CD4-positive, CD25-positive, alpha-beta regulatory T cell (primary cell): ENCODE measurements around the gene SPDYE16. TPM values are rescaled to one million over a fixed set of nuclear protein-coding genes. Genes with fewer than 3 reads are reported as not detected.
"Not testable (repeated sequence)": the region's sequence is repeated elsewhere in the genome, so short reads cannot be mapped to it uniquely, and the experiment has no call there.

Source experiments
- ATAC-seq, 2 donors: fragments of 150-1000 bp; cut with Tn5 transposase; one replicate each; pipeline ENCODE4 v1.10.0; 2021; ENCODE audit warnings: low read depth in 2 of 2, moderate number of reproducible peaks in 2 of 2, moderate library complexity in 1 of 2
- DNase-seq, 3 donors: peaks; one replicate each; pipeline versions ENCODE4 v3.0.0 to v3.0.0-alpha.2; 2012 to 2022; ENCODE audit warnings: mixed read lengths in 1 of 3
- H3K27ac ChIP-seq: one replicate; pipeline ENCODE4 v1.7.0; 2013; ENCODE audit warnings: mild to moderate bottlenecking, low read length; ENCODE audit not compliant: insufficient read depth, poor library complexity, severe bottlenecking
- H3K27me3 ChIP-seq: one replicate; pipeline ENCODE4 v1.7.0; 2013; ENCODE audit warnings: low read length; ENCODE audit not compliant: control insufficient read depth, insufficient read depth
- H3K36me3 ChIP-seq: one replicate; pipeline ENCODE4 v1.7.0; 2013; ENCODE audit warnings: mild to moderate bottlenecking, low read length, moderate library complexity; ENCODE audit not compliant: control insufficient read depth, insufficient read depth
- H3K4me1 ChIP-seq: 2 replicates; pipeline ENCODE4 v1.7.0; 2013; ENCODE audit warnings: mild to moderate bottlenecking, low read length; ENCODE audit not compliant: insufficient read depth, control insufficient read depth, poor library complexity, severe bottlenecking
- H3K4me3 ChIP-seq: one replicate; pipeline ENCODE4 v1.7.0; 2013; ENCODE audit warnings: low read depth, mild to moderate bottlenecking, low read length, moderate library complexity
- H3K9me3 ChIP-seq, 2 experiments: 1 replicate in 1 of 2; 2 replicates in 1 of 2; pipeline ENCODE4 v1.7.0; 2013; ENCODE audit warnings: low read length in 2 of 2, mild to moderate bottlenecking in 1 of 2, moderate library complexity in 1 of 2; ENCODE audit not compliant: control insufficient read depth in 2 of 2
- H3K27ac Mint-ChIP-seq, 3 donors: one replicate each; pipeline ENCODE4 v1.8.0; 2020 to 2022; ENCODE audit warnings: mild to moderate bottlenecking in 3 of 3, mixed read lengths in 3 of 3, moderate library complexity in 2 of 3
- H3K27me3 Mint-ChIP-seq: one replicate; pipeline ENCODE4 v1.8.0; 2022; ENCODE audit warnings: mild to moderate bottlenecking, mixed read lengths
- H3K36me3 Mint-ChIP-seq: one replicate; pipeline ENCODE4 v1.8.0; 2020; ENCODE audit warnings: mixed read lengths
- H3K4me1 Mint-ChIP-seq, 4 donors: one replicate each; pipeline ENCODE4 v1.8.0; 2020 to 2022; ENCODE audit warnings: mixed read lengths in 4 of 4, mild to moderate bottlenecking in 1 of 4
- H3K4me3 Mint-ChIP-seq, 4 donors: one replicate each; pipeline ENCODE4 v1.8.0; 2020 to 2022; ENCODE audit warnings: mild to moderate bottlenecking in 4 of 4, mixed read lengths in 4 of 4, moderate library complexity in 3 of 4
- H3K9me3 Mint-ChIP-seq, 7 donors: one replicate each; pipeline ENCODE4 v1.8.0; 2020 to 2022; ENCODE audit warnings: mixed read lengths in 7 of 7, mild to moderate bottlenecking in 3 of 7, moderate library complexity in 2 of 7
- polyA plus RNA-seq, 4 donors: library from polyadenylated mRNA; unstranded; fragments of 300-500 nt; fragmentation: Illumina TruSeq; gene quantifications; one replicate each; pipeline ENCODE4 v1.2.3, GENCODE V29; 2021
- total RNA-seq: library from RNA; stranded (reverse); gene quantifications from one replicate; pipeline ENCODE4 v1.2.3, GENCODE V29; 2022

The SPDYE16 gene
- total and polyA plus RNA-seq, 5 donors from 2014 or later: 0.06 to 2.9 (median 0.09) TPM; not detected in 2

- ATAC-seq: peak; percentile 75 to 82
- H3K27me3 ChIP-seq, H3K27ac ChIP-seq, H3K4me3 ChIP-seq, H3K36me3 ChIP-seq, H3K4me1 ChIP-seq, DNase-seq, H3K9me3 Mint-ChIP-seq, H3K27me3 Mint-ChIP-seq, H3K9me3 ChIP-seq, H3K36me3 Mint-ChIP-seq: not testable (repeated sequence)
- Mint-ChIP-seq H3K27ac (peak overlapping the region; percentile 38 to 91 (median 50)), H3K4me1 (peaks cover 21 to 54% (median 34%) of the 10 kb centered on the region in 4 donors), H3K4me3 (peak overlapping the region in 1 of 4 donors; percentile 11)
These were observed 39.9 kb upstream of the SPDYE16 start for GRCh38 chr7:76582848-76583631.

GRCh38 chr7:76575919-76576655 lies 33.0 kb upstream of the SPDYE16 start:
- H3K27me3 Mint-ChIP-seq, ATAC-seq, DNase-seq, H3K27ac ChIP-seq, H3K36me3 Mint-ChIP-seq, H3K36me3 ChIP-seq, H3K4me3 Mint-ChIP-seq, H3K4me3 ChIP-seq, H3K4me1 ChIP-seq, H3K27ac Mint-ChIP-seq, H3K27me3 ChIP-seq, H3K9me3 ChIP-seq, H3K9me3 Mint-ChIP-seq: not testable (repeated sequence)
- H3K4me1 Mint-ChIP-seq: peaks cover 0 to 16% (median 8%) of the 10 kb centered on the region in 4 donors

GRCh38 chr7:76575431-76575830 lies 32.3 kb upstream of the SPDYE16 start:
- H3K4me3 Mint-ChIP-seq, H3K36me3 ChIP-seq, H3K9me3 ChIP-seq, H3K9me3 Mint-ChIP-seq, H3K36me3 Mint-ChIP-seq, H3K27me3 Mint-ChIP-seq, H3K27ac ChIP-seq, H3K4me1 ChIP-seq, ATAC-seq, DNase-seq, H3K27ac Mint-ChIP-seq, H3K27me3 ChIP-seq, H3K4me3 ChIP-seq: not testable (repeated sequence)
- peaks cover 0 to 16% (median 8%) of the 10 kb centered on the region in 4 donors for H3K4me1 Mint-ChIP-seq

GRCh38 chr7:76572296-76572695 lies 29.2 kb upstream of the SPDYE16 start:
- H3K4me3 ChIP-seq, H3K27me3 Mint-ChIP-seq, H3K36me3 ChIP-seq, H3K27ac Mint-ChIP-seq, ATAC-seq, H3K9me3 ChIP-seq, H3K27ac ChIP-seq, H3K4me1 ChIP-seq, H3K4me3 Mint-ChIP-seq, H3K27me3 ChIP-seq, DNase-seq, H3K9me3 Mint-ChIP-seq: not testable (repeated sequence)
- peaks cover 0 to 15% (median 11%) of the 10 kb centered on the region in 4 donors for H3K4me1 Mint-ChIP-seq
- peaks cover 17% of the 10 kb centered on the region for H3K36me3 Mint-ChIP-seq

GRCh38 chr7:76570324-76570775 lies 27.3 kb upstream of the SPDYE16 start:
- not testable (repeated sequence) for H3K4me1 ChIP-seq, DNase-seq, H3K4me3 ChIP-seq, H3K27me3 ChIP-seq, H3K36me3 ChIP-seq, H3K9me3 ChIP-seq, H3K27ac Mint-ChIP-seq, H3K27ac ChIP-seq, H3K27me3 Mint-ChIP-seq, H3K9me3 Mint-ChIP-seq, ATAC-seq
- peaks cover 6 to 20% (median 16%) of the 10 kb centered on the region in 4 donors for H3K4me1 Mint-ChIP-seq
- H3K36me3 Mint-ChIP-seq: peaks cover 22% of the 10 kb centered on the region
- H3K4me3 Mint-ChIP-seq: peak overlapping the region in 1 of 4 donors; percentile 41

GRCh38 chr7:76568742-76569141 lies 25.6 kb upstream of the SPDYE16 start:
- peaks cover 12 to 27% (median 18%) of the 10 kb centered on the region in 4 donors for H3K4me1 Mint-ChIP-seq
- H3K27me3 ChIP-seq, H3K4me3 Mint-ChIP-seq, H3K36me3 ChIP-seq, H3K9me3 Mint-ChIP-seq, DNase-seq, H3K9me3 ChIP-seq, H3K4me3 ChIP-seq, H3K27me3 Mint-ChIP-seq, H3K27ac Mint-ChIP-seq, ATAC-seq, H3K27ac ChIP-seq, H3K4me1 ChIP-seq: not testable (repeated sequence)
- H3K36me3 Mint-ChIP-seq: peaks cover 28% of the 10 kb centered on the region

- not testable (repeated sequence) for H3K27ac ChIP-seq, H3K4me3 ChIP-seq, H3K9me3 ChIP-seq, H3K27me3 ChIP-seq, H3K27ac Mint-ChIP-seq, H3K4me3 Mint-ChIP-seq, ATAC-seq, DNase-seq, H3K4me1 ChIP-seq, H3K27me3 Mint-ChIP-seq, H3K36me3 ChIP-seq, H3K9me3 Mint-ChIP-seq
- peaks cover 29% of the 10 kb centered on the region for H3K36me3 Mint-ChIP-seq
- H3K4me1 Mint-ChIP-seq: peaks cover 12 to 31% (median 18%) of the 10 kb centered on the region in 4 donors
These were observed 24.7 kb upstream of the SPDYE16 start for GRCh38 chr7:76567753-76568152.
